Keratinocyte (primary cell): ENCODE results near the gene TMEM254. TPM values are rescaled to one million over a fixed set of nuclear protein-coding genes. Genes with fewer than 3 reads are reported as not detected.

ENCODE experiments used
- DNase-seq: peaks from one replicate; pipeline ENCODE4 v3.0.0-alpha.2; 2011; ENCODE audit warnings: low read depth, missing footprints, low spot score
- FAIRE-seq: peaks from 2 replicates; lab custom pipeline; 2011; peaks lifted over from hg19 to GRCh38; lab: Jason Lieb, UNC
- H2AFZ ChIP-seq: 2 replicates; pipeline ENCODE4 v1.6.0; 2012; ENCODE audit warnings: low read length, control low read depth, inconsistent platforms; ENCODE audit not compliant: control insufficient read depth
- H3K27ac ChIP-seq: 2 replicates; pipeline ENCODE4 v1.5.1; 2011; ENCODE audit warnings: low read length; ENCODE audit not compliant: control insufficient read depth, insufficient read depth
- H3K27me3 ChIP-seq: 3 replicates; pipeline ENCODE4 v1.6.0; 2011; ENCODE audit warnings: low read length; ENCODE audit not compliant: control insufficient read depth, insufficient read depth; ENCODE audit errors: extremely low read depth
- H3K36me3 ChIP-seq, 2 experiments: 2 replicates in 1 of 2; 3 replicates in 1 of 2; pipeline ENCODE4 v1.5.1; 2011; ENCODE audit warnings: low read length in 2 of 2, mild to moderate bottlenecking in 1 of 2; ENCODE audit not compliant: control insufficient read depth in 2 of 2, insufficient read depth in 2 of 2; ENCODE audit errors: extremely low read depth in 1 of 2
- H3K4me1 ChIP-seq: 3 replicates; pipeline ENCODE4 v1.5.1; 2011; ENCODE audit warnings: low read length; ENCODE audit not compliant: control insufficient read depth, insufficient read depth; ENCODE audit errors: extremely low read depth
- H3K4me2 ChIP-seq: 3 replicates; pipeline ENCODE4 v1.6.0; 2011; ENCODE audit warnings: low read depth, low read length; ENCODE audit not compliant: control insufficient read depth, insufficient read depth; ENCODE audit errors: extremely low read depth
- H3K4me3 ChIP-seq, 3 experiments: fragments of 200-600 bp in 1 of 3; sonication (generic) in 1 of 3; 2 replicates in 2 of 3; 3 replicates in 1 of 3; pipeline ENCODE4 v1.5.1; 2011 to 2016; ENCODE audit warnings: low read length in 3 of 3, mild to moderate bottlenecking in 3 of 3, control low read depth in 2 of 3, inconsistent platforms in 1 of 3, low read depth in 1 of 3, mixed read lengths in 1 of 3, mixed run types in 1 of 3, moderate library complexity in 1 of 3; ENCODE audit not compliant: control insufficient read depth in 2 of 3, insufficient read depth in 2 of 3; ENCODE audit errors: extremely low read depth in 1 of 3
- H3K79me2 ChIP-seq: 2 replicates; pipeline ENCODE4 v1.6.0; 2012; ENCODE audit warnings: low read length; ENCODE audit not compliant: control insufficient read depth, insufficient read depth
- H3K9ac ChIP-seq: 3 replicates; pipeline ENCODE4 v1.6.0; 2011; ENCODE audit warnings: low read length; ENCODE audit not compliant: control insufficient read depth, insufficient read depth; ENCODE audit errors: extremely low read depth
- H3K9me1 ChIP-seq: 3 replicates; pipeline ENCODE4 v1.6.0; 2011; ENCODE audit warnings: low read length; ENCODE audit not compliant: control insufficient read depth, insufficient read depth; ENCODE audit errors: extremely low read depth
- H3K9me3 ChIP-seq: 2 replicates; pipeline ENCODE4 v1.5.1; 2012; ENCODE audit warnings: low read depth, low read length; ENCODE audit not compliant: control insufficient read depth
- H4K20me1 ChIP-seq: 3 replicates; pipeline ENCODE4 v1.6.0; 2011; ENCODE audit warnings: low read length; ENCODE audit not compliant: control insufficient read depth, insufficient read depth; ENCODE audit errors: extremely low read depth
- CTCF ChIP-seq, 3 experiments: IDR thresholded peaks in 1 of 3; conservative IDR thresholded peaks in 1 of 3; optimal IDR thresholded peaks in 1 of 3; 2 replicates in 2 of 3; 3 replicates in 1 of 3; pipeline versions ENCODE3 to v1.5.1; 2011; ENCODE audit warnings: low read length in 3 of 3, mild to moderate bottlenecking in 3 of 3, moderate library complexity in 2 of 3, control low read depth in 1 of 3, inconsistent platforms in 1 of 3; ENCODE audit not compliant: insufficient read depth in 2 of 3; ENCODE audit errors: extremely low read depth in 1 of 3
- EZH2 ChIP-seq: IDR thresholded peaks from one replicate; pipeline ENCODE4 v1.6.1; 2012; ENCODE audit warnings: inconsistent platforms, mild to moderate bottlenecking, low read length, moderate library complexity
- dilution Hi-C: fragments of 300-500 bp; cut with MboI; formaldehyde crosslinking; loops from one replicate; pipeline ENCODE4 v1.7.0; 2020; ENCODE audit warnings: low sequenced_read_pairs; ENCODE audit not compliant: extremely low pct_ligation_motif_present
- polyA plus RNA-seq, 5 experiments: library from polyadenylated mRNA; depleted of rRNA in 3 of 5; stranded (reverse) in 3 of 5; stranded (forward) in 1 of 5; unstranded in 1 of 5; fragments of >200 nt; gene quantifications; 1 replicate in 1 of 5; 2 replicates in 3 of 5; 3 replicates in 1 of 5; pipeline versions ENCODE4 v1.2.1 to v1.2.3, GENCODE V29; 2011 to 2012; ENCODE audit warnings: missing spikeins in 2 of 5, low read depth in 1 of 5, low replicate concordance in 1 of 5

Gene TMEM254
- polyA plus RNA-seq, 1 donor (not counting 4 experiments of a cell fraction or from before 2014, with no cell fraction given): 34.0 TPM

GRCh38 chr10:80051993-80052392, 26.5 kb upstream of the TMEM254 start:
- FAIRE-seq: no peak
- no peaks in the 10 kb centered on the region for H3K36me3 ChIP-seq
- H3K9me3 ChIP-seq: no peaks in the 10 kb centered on the region
- DNase-seq: no peak
- H3K27me3 ChIP-seq: no peaks in the 10 kb centered on the region
- H3K9me1 ChIP-seq: no peaks in the 10 kb centered on the region
- no peak overlapping the region for H3K9ac ChIP-seq
- H3K4me2 ChIP-seq: no peak overlapping the region
- no peaks in the 10 kb centered on the region for H3K79me2 ChIP-seq
- no peak overlapping the region for H3K4me3 ChIP-seq
- peaks cover 2% of the 10 kb centered on the region for H4K20me1 ChIP-seq
- H3K4me1 ChIP-seq: no peaks in the 10 kb centered on the region
- TF ChIP-seq EZH2 (no peak), CTCF (optimal IDR thresholded peaks at IDR 0.05 in 1 of 3, IDR thresholded peaks at IDR 0.05 in 1 of 3, conservative IDR thresholded peaks at IDR 0.05 in 1 of 3; ENCODE audit: extremely low read depth in 1 of 3, insufficient read depth in 2 of 3, low read length in 3 of 3) (no peak)
- no peak overlapping the region for H2AFZ ChIP-seq
- dilution Hi-C loops: no loop called here
- H3K27ac ChIP-seq: no peak overlapping the region

- Histone ChIP-seq H3K9ac (no peak overlapping the region), H3K27me3 (no peaks in the 10 kb centered on the region), H3K9me1 (no peaks in the 10 kb centered on the region), H3K27ac (no peak overlapping the region), H3K4me1 (no peaks in the 10 kb centered on the region), H3K4me2 (no peak overlapping the region), H3K9me3 (no peaks in the 10 kb centered on the region), H4K20me1 (peaks cover 2% of the 10 kb centered on the region), H3K36me3 (no peaks in the 10 kb centered on the region), H3K79me2 (no peaks in the 10 kb centered on the region), H2AFZ (no peak overlapping the region), H3K4me3 (no peak overlapping the region)
- dilution Hi-C loops: no loop called here
- FAIRE-seq: no peak
- no peak for TF ChIP-seq EZH2
- TF ChIP-seq CTCF (optimal IDR thresholded peaks at IDR 0.05 in 1 of 3, IDR thresholded peaks at IDR 0.05 in 1 of 3, conservative IDR thresholded peaks at IDR 0.05 in 1 of 3; ENCODE audit: extremely low read depth in 1 of 3, insufficient read depth in 2 of 3, low read length in 3 of 3): no peak
- no peak for DNase-seq
These were observed 22.7 kb upstream of the TMEM254 start for GRCh38 chr10:80055760-80056159.
